ENCODE measurements around the gene ZNF775.

- TF ChIP-seq CTCF (IDR thresholded peaks at IDR 0.05) (no peak), POLR2A (IDR thresholded peaks at IDR 0.05) (no peak)
Observed at GRCh38 chr7:150400788-150401423, 21.8 kb downstream of the ZNF775 start.

Data from lower leg skin (tissue), 3 donors.